Subcutaneous adipose tissue (tissue), 4 donors: ENCODE measurements around the gene C3orf52. TPM values are rescaled to one million over a fixed set of nuclear protein-coding genes. Genes with fewer than 3 reads are reported as not detected.

Source experiments
- CTCF ChIP-seq: fragments of 450-650 bp; IDR thresholded peaks from one replicate; pipeline ENCODE4 v1.5.1; 2016; ENCODE audit warnings: low read depth, mild to moderate bottlenecking, control low read depth, antibody characterized with exemption, moderate library complexity
- total RNA-seq, 4 donors: library from RNA; depleted of rRNA; stranded (reverse); fragments of >200 nt; gene quantifications; one replicate each; pipeline ENCODE4 v1.1.0, GENCODE V29; 2016

The C3orf52 gene
- total RNA-seq, 4 donors from 2014 or later: 0.38 to 6.2 (median 1.1) TPM

- no peak for TF ChIP-seq CTCF
These were observed 37.4 kb downstream of the C3orf52 start for GRCh38 chr3:112123548-112123947.

DNA sequence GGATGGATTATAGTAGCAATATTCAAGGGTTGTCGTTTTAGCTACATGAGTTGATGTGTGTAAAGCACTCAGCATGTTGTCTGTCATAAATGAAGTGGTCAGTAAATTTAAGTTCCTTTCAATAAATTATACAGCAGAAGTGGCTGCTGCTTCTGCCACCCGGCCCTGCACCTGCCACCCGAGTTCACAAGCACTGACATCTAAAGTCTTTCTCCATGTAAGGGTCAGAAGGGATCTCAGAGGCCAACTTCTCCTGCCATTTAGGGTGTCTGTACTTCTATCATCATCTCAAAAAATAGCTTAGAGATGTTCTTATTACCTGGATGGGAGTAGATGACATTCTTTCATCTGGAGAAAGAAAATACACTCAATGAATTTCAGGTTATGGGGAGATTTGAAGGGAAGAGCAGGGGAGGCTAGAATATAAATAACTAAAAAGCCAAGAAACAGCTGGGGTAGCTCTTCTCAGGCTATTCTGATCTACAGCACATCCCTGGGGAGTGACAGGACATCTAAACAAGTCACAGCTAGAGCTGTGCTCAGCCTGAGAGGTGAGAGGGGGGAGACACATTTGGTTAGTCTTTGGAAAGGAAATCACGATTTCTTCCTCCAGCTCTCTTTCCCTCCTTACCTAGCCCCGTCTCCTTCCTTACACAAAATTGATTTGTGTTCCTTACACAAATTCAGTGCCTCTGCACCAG, 38.9 kb downstream of the C3orf52 start:
- TF ChIP-seq CTCF: no peak

GRCh38 chr3:112126511-112126911, 40.3 kb downstream of the C3orf52 start:
- TF ChIP-seq CTCF: no peak

GRCh38 chr3:112127522-112128494, 41.6 kb downstream of the C3orf52 start:
- no peak for TF ChIP-seq CTCF

GRCh38 chr3:112128843-112129727, 42.9 kb downstream of the C3orf52 start:
- no peak for TF ChIP-seq CTCF

GRCh38 chr3:112129925-112130637, 43.9 kb downstream of the C3orf52 start:
- TF ChIP-seq CTCF: no peak
